Measurements from ENCODE around the gene COX14.

The COX14 gene

GRCh38 chr12:50075808-50076170, 36.2 kb upstream of the COX14 start:
- H3K4me3 ChIP-seq (ENCODE audit: low read depth, low read length): no peak overlapping the region
- TF ChIP-seq ZBTB48 (tag by site-specific recombination; IDR thresholded peaks at IDR 0.05) (no peak), ZNF623 (tag by site-specific recombination; IDR thresholded peaks at IDR 0.05) (no peak), ZNF473 (tag by site-specific recombination; IDR thresholded peaks at IDR 0.05) (no peak), YY2 (tag by site-specific recombination; IDR thresholded peaks at IDR 0.05) (no peak), ZNF785 (tag by site-specific recombination; IDR thresholded peaks at IDR 0.05) (no peak), KLF16 (tag by site-specific recombination; IDR thresholded peaks at IDR 0.05) (no peak), PRDM1 (tag by site-specific recombination; IDR thresholded peaks at IDR 0.05) (no peak), ZNF626 (tag by site-specific recombination; IDR thresholded peaks at IDR 0.05) (no peak), ZNF362 (tag by site-specific recombination; IDR thresholded peaks at IDR 0.05) (no peak), ZNF138 (tag by site-specific recombination; IDR thresholded peaks at IDR 0.05; ENCODE audit: borderline replicate concordance) (no peak)
- TF ChIP-seq, protein P1, sequence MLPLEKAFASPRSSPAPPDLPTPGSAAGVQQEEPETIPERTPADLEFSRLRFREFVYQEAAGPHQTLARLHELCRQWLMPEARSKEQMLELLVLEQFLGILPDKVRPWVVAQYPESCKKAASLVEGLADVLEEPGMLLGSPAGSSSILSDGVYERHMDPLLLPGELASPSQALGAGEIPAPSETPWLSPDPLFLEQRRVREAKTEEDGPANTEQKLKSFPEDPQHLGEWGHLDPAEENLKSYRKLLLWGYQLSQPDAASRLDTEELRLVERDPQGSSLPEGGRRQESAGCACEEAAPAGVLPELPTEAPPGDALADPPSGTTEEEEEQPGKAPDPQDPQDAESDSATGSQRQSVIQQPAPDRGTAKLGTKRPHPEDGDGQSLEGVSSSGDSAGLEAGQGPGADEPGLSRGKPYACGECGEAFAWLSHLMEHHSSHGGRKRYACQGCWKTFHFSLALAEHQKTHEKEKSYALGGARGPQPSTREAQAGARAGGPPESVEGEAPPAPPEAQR (tag by site-specific recombination; IDR thresholded peaks at IDR 0.05): no peak
- H3K4me1 ChIP-seq (ENCODE audit: control insufficient read depth, insufficient read depth, low read length): no peaks in the 10 kb centered on the region
- H3K9me3 ChIP-seq (ENCODE audit: control insufficient read depth, insufficient read depth, low read depth, low read length): no peaks in the 10 kb centered on the region
- H3K36me3 ChIP-seq (ENCODE audit: control insufficient read depth in 2 of 2, insufficient read depth in 1 of 2, low read length in 2 of 2): peaks cover 0 to 3% of the 10 kb centered on the region in 2 experiments; a peak in 1 of 3 replicates
- POLR2A ChIA-PET: interaction anchor here (1.6 kb wide), 1 partner anchor 9 kb away, joined by 5 read pairs; the partner anchor contains the start of gene SMARCD1
- CTCF ChIA-PET: interaction anchor here (0.6 to 4.1 kb wide), 8 partner anchors 9 to 443 kb away, joined by 3 to 35 read pairs (median 6); partner anchors contain the start of gene SMARCD1
- H3K27ac ChIP-seq (ENCODE audit: extremely low read depth, low read depth, low read length): no peak overlapping the region

- TF ChIP-seq, protein P2, sequence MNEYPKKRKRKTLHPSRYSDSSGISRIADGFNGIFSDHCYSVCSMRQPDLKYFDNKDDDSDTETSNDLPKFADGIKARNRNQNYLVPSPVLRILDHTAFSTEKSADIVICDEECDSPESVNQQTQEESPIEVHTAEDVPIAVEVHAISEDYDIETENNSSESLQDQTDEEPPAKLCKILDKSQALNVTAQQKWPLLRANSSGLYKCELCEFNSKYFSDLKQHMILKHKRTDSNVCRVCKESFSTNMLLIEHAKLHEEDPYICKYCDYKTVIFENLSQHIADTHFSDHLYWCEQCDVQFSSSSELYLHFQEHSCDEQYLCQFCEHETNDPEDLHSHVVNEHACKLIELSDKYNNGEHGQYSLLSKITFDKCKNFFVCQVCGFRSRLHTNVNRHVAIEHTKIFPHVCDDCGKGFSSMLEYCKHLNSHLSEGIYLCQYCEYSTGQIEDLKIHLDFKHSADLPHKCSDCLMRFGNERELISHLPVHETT (tag by site-specific recombination; IDR thresholded peaks at IDR 0.05): no peak
- Histone ChIP-seq H3K4me3 (ENCODE audit: low read depth, low read length) (no peak overlapping the region), H3K27ac (ENCODE audit: extremely low read depth, low read depth, low read length) (no peak overlapping the region), H3K4me1 (ENCODE audit: control insufficient read depth, insufficient read depth, low read length) (no peaks in the 10 kb centered on the region), H3K9me3 (ENCODE audit: control insufficient read depth, insufficient read depth, low read depth, low read length) (no peaks in the 10 kb centered on the region), H3K36me3 (ENCODE audit: control insufficient read depth in 2 of 2, insufficient read depth in 1 of 2, low read length in 2 of 2) (peaks cover 0 to 3% of the 10 kb centered on the region in 2 experiments; a peak in 1 of 3 replicates)
- POLR2A ChIA-PET: interaction anchor here (0.6 to 1.6 kb wide), 2 partner anchors 8 to 39 kb away, joined by 3 to 5 read pairs; partner anchors contain the start of gene SMARCD1
- CTCF ChIA-PET: interaction anchor here (0.7 to 2.1 kb wide), 7 partner anchors 8 to 131 kb away, joined by 3 to 8 read pairs (median 3); partner anchors contain the start of gene SMARCD1
Measured at GRCh38 chr12:50077099-50077498, 34.9 kb upstream of the COX14 start.

DNA sequence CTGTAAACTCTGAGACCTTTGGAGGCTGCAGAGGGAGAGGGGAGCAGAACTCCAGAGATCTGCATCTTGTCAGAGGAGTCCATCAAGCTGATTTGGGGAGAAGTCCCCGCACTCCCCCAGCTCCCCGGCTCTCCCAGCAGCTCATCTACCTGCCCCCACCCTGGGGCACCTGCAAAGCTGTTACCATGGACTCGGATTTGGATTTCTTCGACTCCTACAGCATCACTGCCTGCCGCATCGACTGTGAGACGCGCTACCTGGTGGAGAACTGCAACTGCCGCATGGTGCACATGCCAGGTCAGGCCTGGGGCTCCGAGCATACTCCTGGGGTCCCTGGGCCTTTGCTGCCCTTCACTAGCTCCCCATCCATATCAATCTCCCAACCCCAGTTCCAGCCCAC, 33.8 kb upstream of the COX14 start:
- ChIA-PET POLR2A (no interaction called here), CTCF (interaction anchor here (0.8 to 2.1 kb wide), 3 partner anchors 8 to 39 kb away, joined by 3 to 8 read pairs (median 3); no protein-coding TSS in a partner anchor)
- Histone ChIP-seq H3K36me3 (ENCODE audit: control insufficient read depth in 2 of 2, insufficient read depth in 1 of 2, low read length in 2 of 2) (peaks cover 0 to 3% of the 10 kb centered on the region in 2 experiments; a peak in 1 of 3 replicates), H3K27ac (ENCODE audit: extremely low read depth, low read depth, low read length) (no peak overlapping the region), H3K4me1 (ENCODE audit: control insufficient read depth, insufficient read depth, low read length) (no peaks in the 10 kb centered on the region), H3K4me3 (ENCODE audit: low read depth, low read length) (no peak overlapping the region), H3K9me3 (ENCODE audit: control insufficient read depth, insufficient read depth, low read depth, low read length) (no peaks in the 10 kb centered on the region)
- TF ChIP-seq ZNF768 (tag by site-specific recombination; IDR thresholded peaks at IDR 0.05): no peak
- no peak for TF ChIP-seq HOXC10 (CRISPR knock-in tag; IDR thresholded peaks at IDR 0.05)
- no peak for TF ChIP-seq ZNF280D (tag by site-specific recombination; IDR thresholded peaks at IDR 0.05)
- TF ChIP-seq ZNF157 (tag by site-specific recombination; IDR thresholded peaks at IDR 0.05): no peak
- TF ChIP-seq ZNF292 (tag by site-specific recombination; IDR thresholded peaks at IDR 0.05; ENCODE audit: borderline replicate concordance, low read depth): no peak
- no peak for TF ChIP-seq ZNF571 (tag by site-specific recombination; IDR thresholded peaks at IDR 0.05)
- TF ChIP-seq, protein P3, sequence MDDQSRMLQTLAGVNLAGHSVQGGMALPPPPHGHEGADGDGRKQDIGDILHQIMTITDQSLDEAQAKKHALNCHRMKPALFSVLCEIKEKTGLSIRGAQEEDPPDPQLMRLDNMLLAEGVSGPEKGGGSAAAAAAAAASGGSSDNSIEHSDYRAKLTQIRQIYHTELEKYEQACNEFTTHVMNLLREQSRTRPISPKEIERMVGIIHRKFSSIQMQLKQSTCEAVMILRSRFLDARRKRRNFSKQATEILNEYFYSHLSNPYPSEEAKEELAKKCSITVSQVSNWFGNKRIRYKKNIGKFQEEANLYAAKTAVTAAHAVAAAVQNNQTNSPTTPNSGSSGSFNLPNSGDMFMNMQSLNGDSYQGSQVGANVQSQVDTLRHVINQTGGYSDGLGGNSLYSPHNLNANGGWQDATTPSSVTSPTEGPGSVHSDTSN (CRISPR knock-in tag; IDR thresholded peaks at IDR 0.05): no peak
- TF ChIP-seq, protein P1 (tag by site-specific recombination; IDR thresholded peaks at IDR 0.05): no peak
- no peak for TF ChIP-seq ZNF704 (tag by site-specific recombination; IDR thresholded peaks at IDR 0.05)

Measured in HEK293 (cell line).